Measurements from ENCODE around the gene RAD51B. TPM values are rescaled to one million over a fixed set of nuclear protein-coding genes. Genes with fewer than 3 reads are reported as not detected.

Gene RAD51B
- total RNA-seq, 2 donors from 2014 or later: 13.7 to 15.1 TPM

- intact Hi-C loops (cut with DNase I): loop anchor here in 1 of 2 donors (10.0 kb wide), 1 partner anchor 1155 kb away; no protein-coding TSS in a partner anchor
- DNase-seq (ENCODE audit: low spot score): no peak
These were observed 900.2 kb downstream of the RAD51B start for GRCh38 chr14:68719634-68720384.

GRCh38 chr14:68722186-68722585, 902.6 kb downstream of the RAD51B start:
- DNase-seq (ENCODE audit: low spot score): no peak
- intact Hi-C loops (cut with DNase I): loop anchor here in 1 of 2 donors (10.0 kb wide), 1 partner anchor 1157 kb away; no protein-coding TSS in a partner anchor

DNA sequence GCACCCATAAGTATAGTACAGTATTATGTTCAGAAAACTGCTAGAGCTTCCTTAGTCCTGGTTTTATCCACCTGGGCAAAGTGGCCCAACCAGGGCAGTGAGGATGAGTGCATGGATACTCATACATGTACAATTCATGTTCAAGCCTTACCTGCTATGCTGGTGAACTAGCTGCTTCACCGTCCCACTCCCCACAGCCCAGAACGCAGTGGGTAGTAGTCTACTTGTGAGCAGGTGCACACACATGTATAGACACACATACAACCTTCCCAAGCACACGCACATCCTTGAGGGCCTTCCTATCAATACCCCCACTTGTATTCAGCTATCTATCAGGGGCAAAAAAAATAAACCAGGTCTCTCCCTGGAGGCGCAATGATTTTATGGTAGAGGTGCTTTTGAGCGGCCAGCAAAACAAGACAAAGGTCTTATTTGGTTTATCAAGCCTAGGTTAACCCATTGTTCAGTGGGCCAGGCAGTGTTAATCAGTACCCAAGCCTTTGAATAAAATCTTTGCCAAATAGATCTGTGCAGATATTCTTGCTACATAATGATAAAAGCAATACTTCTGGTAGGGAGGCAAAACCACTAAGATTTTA, 903.5 kb downstream of the RAD51B start:
- no peak for DNase-seq (ENCODE audit: low spot score)
- intact Hi-C loops (cut with DNase I): loop anchor here in 1 of 2 donors (10.0 kb wide), 1 partner anchor 1158 kb away; no protein-coding TSS in a partner anchor

DNA sequence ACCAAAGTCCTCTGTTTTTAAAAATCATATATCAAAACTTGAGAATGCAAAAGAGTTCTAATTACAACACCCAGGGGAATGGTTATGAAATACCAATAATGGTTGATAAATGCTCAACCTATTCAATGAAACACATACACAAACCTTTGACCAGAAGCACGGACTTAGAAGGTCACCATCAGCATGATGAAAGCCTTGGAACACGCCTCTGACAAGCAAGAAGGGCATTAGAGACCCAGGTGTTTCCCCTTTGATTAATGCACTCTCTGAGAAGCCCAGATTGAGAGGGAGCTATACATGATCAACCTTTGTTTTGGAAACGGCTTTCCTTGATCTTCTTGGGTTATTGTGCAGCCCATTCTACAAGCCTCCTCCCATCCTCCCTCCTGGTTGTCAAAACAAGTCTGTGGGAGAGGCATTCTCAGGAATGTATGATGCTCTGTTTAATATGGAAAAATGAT, 904.3 kb downstream of the RAD51B start:
- intact Hi-C loops (cut with DNase I): loop anchor here in 1 of 2 donors (10.0 kb wide), 1 partner anchor 1159 kb away; no protein-coding TSS in a partner anchor
- no peak for DNase-seq (ENCODE audit: low spot score)

DNA sequence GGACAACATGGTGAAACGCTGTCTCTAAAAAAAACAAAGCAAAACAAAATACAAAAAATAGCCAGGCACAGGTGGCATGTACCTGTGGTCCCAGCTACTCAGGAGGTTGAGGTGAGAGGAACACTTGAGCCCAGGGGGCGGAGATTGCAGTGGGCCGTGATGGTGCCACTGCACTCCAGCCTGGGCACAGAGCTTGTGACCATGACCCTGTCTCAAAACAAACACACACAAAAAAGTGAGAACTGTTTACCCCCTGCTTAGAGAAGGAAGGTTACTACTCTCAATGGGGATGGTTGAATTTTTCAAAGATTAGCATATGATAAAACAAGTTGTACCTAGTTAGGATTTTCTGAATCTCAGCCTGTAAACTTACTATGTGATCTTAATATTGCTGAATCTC, 905.3 kb downstream of the RAD51B start:
- no peak for DNase-seq (ENCODE audit: low spot score)
- intact Hi-C loops (cut with DNase I): loop anchor here in 1 of 2 donors (10.0 kb wide), 1 partner anchor 1160 kb away; no protein-coding TSS in a partner anchor

- intact Hi-C loops (cut with DNase I): loop anchor here in 1 of 2 donors (10.0 kb wide), 1 partner anchor 1161 kb away; no protein-coding TSS in a partner anchor
- no peak for DNase-seq (ENCODE audit: low spot score)
These were observed 906.6 kb downstream of the RAD51B start for GRCh38 chr14:68726093-68726695.

DNA sequence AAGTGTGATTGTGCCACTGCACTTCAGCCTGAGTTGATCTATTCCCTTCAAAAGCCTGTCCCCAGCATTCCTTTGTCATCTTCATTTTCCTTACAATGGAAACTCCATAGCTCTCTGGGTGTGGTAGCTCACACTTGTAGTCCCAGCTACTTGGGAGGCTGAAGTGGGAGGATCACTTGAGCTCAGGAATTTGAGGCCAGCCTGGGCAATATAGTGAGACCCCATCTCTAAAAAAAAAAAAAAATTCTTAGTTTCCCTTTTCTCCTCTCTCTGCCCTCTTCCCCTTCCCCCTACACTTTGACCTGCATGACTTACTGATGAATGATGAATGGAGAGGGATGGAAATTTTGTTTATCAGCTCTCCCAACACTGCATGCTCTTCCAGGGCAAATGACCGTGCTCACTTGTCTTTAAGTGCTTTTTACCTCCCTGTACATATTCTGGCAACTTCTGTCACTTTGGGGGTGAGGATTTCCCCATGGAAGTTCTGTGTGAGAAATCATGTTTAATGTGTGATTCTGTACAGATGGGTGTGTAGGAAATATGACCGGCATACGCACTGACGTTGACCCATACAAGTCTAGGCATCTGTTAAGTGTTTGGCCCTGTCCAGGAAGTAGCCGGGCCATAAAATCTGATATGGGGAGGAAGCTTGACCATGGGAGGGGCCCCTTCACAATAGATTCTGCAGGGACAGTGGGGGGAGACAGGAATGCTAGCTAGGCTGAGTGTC, 907.9 kb downstream of the RAD51B start:
- intact Hi-C loops (cut with DNase I): loop anchor here in 1 of 2 donors (10.0 kb wide), 1 partner anchor 1163 kb away; no protein-coding TSS in a partner anchor
- no peak for DNase-seq (ENCODE audit: low spot score)

DNA sequence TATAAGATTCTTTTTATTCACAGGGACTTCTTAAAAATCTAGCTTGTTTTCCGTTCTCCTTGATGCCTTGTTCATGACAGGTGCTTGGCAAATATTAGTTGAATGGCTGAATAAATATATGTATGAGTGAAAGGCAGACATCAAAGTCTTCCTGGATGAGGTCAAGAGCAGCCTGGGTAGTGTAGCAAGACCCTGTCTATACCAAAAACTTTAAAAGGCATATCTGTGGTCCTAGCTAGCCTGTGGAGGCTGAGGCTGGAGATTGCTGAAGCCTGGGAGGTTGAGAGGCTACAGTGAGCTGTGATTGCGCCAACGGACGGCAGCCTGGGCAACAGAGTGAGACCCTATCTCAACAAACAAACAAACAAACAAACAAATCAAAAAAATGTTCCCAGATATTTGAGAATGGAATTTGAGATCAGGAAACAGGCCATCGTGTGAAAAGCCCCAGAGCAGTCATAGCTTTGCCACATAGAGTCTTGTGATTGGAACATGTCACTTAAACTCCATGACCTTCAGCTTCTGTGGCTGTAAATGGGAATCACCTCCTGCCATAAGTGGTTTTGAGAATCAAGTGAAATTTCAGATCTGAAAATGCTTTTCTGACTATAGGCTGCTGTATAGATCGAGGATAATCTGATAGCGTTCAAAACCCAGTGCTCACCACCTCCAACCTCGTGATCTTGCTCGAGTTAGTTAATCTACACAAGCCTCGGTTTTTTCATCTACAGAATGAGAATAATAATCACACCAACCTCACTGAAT, 908.9 kb downstream of the RAD51B start:
- no peak for DNase-seq (ENCODE audit: low spot score)
- intact Hi-C loops (cut with DNase I): loop anchor here in 1 of 2 donors (10.0 kb wide), 1 partner anchor 1164 kb away; no protein-coding TSS in a partner anchor

- DNase-seq (ENCODE audit: low spot score): no peak
- intact Hi-C loops (cut with DNase I): loop anchor here in 1 of 2 donors (10.0 kb wide), 1 partner anchor 1165 kb away; no protein-coding TSS in a partner anchor
These were observed 910.0 kb downstream of the RAD51B start for GRCh38 chr14:68729556-68729955.

GRCh38 chr14:68730348-68730747, 910.8 kb downstream of the RAD51B start:
- intact Hi-C loops (cut with DNase I): no loop called here

GRCh38 chr14:68730811-68731425, 911.3 kb downstream of the RAD51B start:
- no peak for DNase-seq (ENCODE audit: low spot score)
- intact Hi-C loops (cut with DNase I): no loop called here

More at GRCh38 chr14:68730348-68730747, 910.8 kb downstream of the RAD51B start:
- DNase-seq (ENCODE audit: low spot score): no peak

DNA sequence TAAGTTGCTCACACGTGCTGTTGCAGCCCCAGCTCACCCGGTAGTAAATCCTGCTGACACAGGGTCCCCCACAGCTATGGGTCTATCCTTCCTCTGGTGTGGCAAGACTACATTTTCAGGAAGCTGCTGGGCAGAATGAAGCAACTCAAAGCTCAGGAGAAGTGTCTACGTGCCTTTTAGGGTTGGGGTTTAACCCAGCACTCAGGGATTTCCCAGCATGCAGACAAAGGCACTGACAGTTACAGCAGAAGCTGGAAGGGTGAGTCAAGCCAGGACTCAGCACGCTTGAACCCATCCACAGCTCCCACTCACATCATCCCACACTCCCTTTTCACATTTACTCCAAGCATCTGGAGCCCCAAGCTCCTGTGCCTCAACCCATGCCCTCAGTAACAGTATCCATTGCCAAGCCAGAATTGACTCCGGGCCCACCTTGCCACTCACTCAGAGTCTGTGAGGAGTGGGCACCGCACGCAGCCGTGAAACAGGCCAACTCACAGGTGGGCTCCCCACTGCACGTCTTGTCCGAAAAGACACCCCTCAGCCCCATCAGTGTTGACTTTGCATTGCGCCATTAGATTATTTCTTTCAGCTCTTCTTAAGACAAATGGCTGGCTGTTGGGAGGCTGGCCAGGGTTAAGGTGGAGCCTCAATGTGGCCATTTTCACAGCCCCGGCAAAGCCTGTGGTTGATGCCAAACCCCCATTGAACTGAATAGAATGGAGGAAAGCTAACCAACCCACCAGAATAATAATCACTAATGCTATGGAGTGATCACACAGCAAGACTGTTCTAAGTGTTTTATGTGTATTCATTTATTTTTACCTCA, 913.7 kb downstream of the RAD51B start:
- no peak for DNase-seq (ENCODE audit: low spot score)
- intact Hi-C loops (cut with DNase I): no loop called here

- intact Hi-C loops (cut with DNase I): no loop called here
- no peak for DNase-seq (ENCODE audit: low spot score)
These were observed 914.7 kb downstream of the RAD51B start for GRCh38 chr14:68734231-68734732.

- intact Hi-C loops (cut with DNase I): no loop called here
- no peak for DNase-seq (ENCODE audit: low spot score)
These were observed 916.3 kb downstream of the RAD51B start for GRCh38 chr14:68735856-68736255.

- no peak for DNase-seq (ENCODE audit: low spot score)
- intact Hi-C loops (cut with DNase I): no loop called here
These were observed 916.9 kb downstream of the RAD51B start for GRCh38 chr14:68736471-68736871.

DNA sequence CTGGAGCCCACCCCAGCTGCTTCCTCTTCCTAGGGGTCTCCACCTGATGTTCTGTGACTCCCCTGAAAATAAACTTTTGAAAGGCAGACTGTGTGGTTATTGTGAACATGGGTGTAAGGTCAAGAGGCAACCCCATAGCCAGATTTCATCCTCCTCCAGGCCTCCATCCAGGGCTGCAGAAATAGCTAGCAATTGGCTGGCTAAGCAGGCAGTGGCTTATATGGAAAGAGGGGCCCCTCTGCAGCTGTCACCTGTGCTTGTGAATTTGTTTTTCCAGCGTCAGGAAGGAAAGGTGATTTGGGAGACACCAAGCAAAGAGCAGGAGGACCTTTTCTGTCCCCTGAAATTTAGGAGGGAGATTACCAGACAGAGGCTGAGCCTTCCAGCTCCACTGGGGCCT, 917.5 kb downstream of the RAD51B start:
- intact Hi-C loops (cut with DNase I): no loop called here
- no peak for DNase-seq (ENCODE audit: low spot score)

DNA sequence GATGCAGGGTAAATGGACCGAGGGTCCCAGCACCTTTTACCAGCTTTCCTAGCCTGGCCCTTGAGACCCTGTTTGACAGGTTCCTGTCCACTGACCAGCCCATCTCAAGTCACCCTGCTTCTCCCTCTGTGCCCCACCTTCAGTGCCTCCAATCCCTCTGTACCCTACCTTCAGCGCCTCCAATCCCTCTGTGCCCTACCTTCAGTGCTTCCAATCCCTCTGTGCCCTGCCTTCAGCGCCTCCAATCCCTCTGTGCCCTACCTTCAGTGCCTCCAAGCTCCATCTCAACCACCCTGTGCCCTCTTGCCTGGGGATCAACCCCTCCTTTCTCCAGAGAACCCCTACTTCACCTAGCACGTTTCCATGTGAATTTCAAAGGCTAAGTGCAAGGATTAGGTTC, 919.0 kb downstream of the RAD51B start:
- intact Hi-C loops (cut with DNase I): no loop called here
- DNase-seq (ENCODE audit: low spot score): no peak
